HepG2 (cell line): ENCODE data around the gene CARD16. TPM values are rescaled to one million over a fixed set of nuclear protein-coding genes. Genes with fewer than 3 reads are reported as not detected.

ENCODE experiments used
- ADNP ChIP-seq: sonication (generic); formaldehyde crosslinking; IDR thresholded peaks from 2 replicates; pipeline ENCODE4 v1.4.0; 2020; ENCODE audit warnings: missing genetic modification reagents
- ATM ChIP-seq: fragments of 450-650 bp; IDR thresholded peaks from 2 replicates; pipeline ENCODE4 v1.7.1; 2017; ENCODE audit warnings: mild to moderate bottlenecking, borderline replicate concordance
- EP300 ChIP-seq, 3 experiments: sonication (generic) in 1 of 3; formaldehyde crosslinking in 1 of 3; IDR thresholded peaks; 2 replicates each; pipeline versions ENCODE4 v1.5.1 to v1.6.1; 2011 to 2020; ENCODE audit warnings: low read depth in 2 of 3, low read length in 2 of 3, borderline replicate concordance in 1 of 3, improper control_type of control experiment in 1 of 3, mild to moderate bottlenecking in 1 of 3, missing genetic modification reagents in 1 of 3, moderate library complexity in 1 of 3
- FLYWCH1 ChIP-seq: sonication (generic); formaldehyde crosslinking; IDR thresholded peaks from 2 replicates; pipeline ENCODE4 v1.8.1; 2023; ENCODE audit warnings: mild to moderate bottlenecking, missing genetic modification reagents
- FOXK2 ChIP-seq: fragments of 450-650 bp; IDR thresholded peaks from 2 replicates; pipeline ENCODE4 v1.6.1; 2016
- HOXD1 ChIP-seq: sonication (generic); formaldehyde crosslinking; IDR thresholded peaks from 2 replicates; pipeline ENCODE4 v1.5.0; 2020; ENCODE audit warnings: missing genetic modification reagents
- ISX ChIP-seq: sonication (generic); formaldehyde crosslinking; conservative IDR thresholded peaks from 2 replicates; pipeline ENCODE4 v1.5.0; 2020; ENCODE audit warnings: missing genetic modification reagents
- KLF11 ChIP-seq: IDR thresholded peaks from 2 replicates; pipeline ENCODE4 v1.6.1; 2016; ENCODE audit warnings: missing compliant biosample characterization
- MIXL1 ChIP-seq: IDR thresholded peaks from 2 replicates; pipeline ENCODE4 v1.6.1; 2016
- SMARCC2 ChIP-seq: fragments of 450-650 bp; IDR thresholded peaks from 2 replicates; pipeline ENCODE4 v1.6.1; 2017; ENCODE audit warnings: antibody characterized with exemption, mild to moderate bottlenecking
- ZNF121 ChIP-seq: sonication (generic); formaldehyde crosslinking; IDR thresholded peaks from 2 replicates; pipeline ENCODE4 v1.5.0; 2020; ENCODE audit warnings: mild to moderate bottlenecking, missing genetic modification reagents
- ZNF263 ChIP-seq: sonication (generic); formaldehyde crosslinking; IDR thresholded peaks from 2 replicates; pipeline ENCODE4 v1.4.0; 2020; ENCODE audit warnings: missing genetic modification reagents
- ZNF670 ChIP-seq: sonication (generic); formaldehyde crosslinking; IDR thresholded peaks from 2 replicates; pipeline ENCODE4 v1.8.0; 2022; ENCODE audit warnings: mild to moderate bottlenecking, missing genetic modification reagents, borderline replicate concordance
- ZNF772 ChIP-seq: sonication (generic); formaldehyde crosslinking; IDR thresholded peaks from 2 replicates; pipeline ENCODE4 v1.5.0; 2020; ENCODE audit warnings: mild to moderate bottlenecking, missing genetic modification reagents
- ZNF850 ChIP-seq: sonication (generic); formaldehyde crosslinking; conservative IDR thresholded peaks from 2 replicates; pipeline ENCODE4 v1.9.0; 2021; ENCODE audit warnings: mild to moderate bottlenecking, missing genetic modification reagents
- polyA plus RNA-seq, 8 experiments: library from polyadenylated mRNA; depleted of rRNA in 3 of 8; stranded (reverse) in 7 of 8; unstranded in 1 of 8; fragments of >200 nt; fragmentation: Illumina TruSeq in 4 of 8; extraction: Trizol in 4 of 8; gene quantifications; 2 replicates each; pipeline versions ENCODE4 v1.2.1 to v1.2.3, GENCODE V29; 2011 to 2016; ENCODE audit warnings: low read depth in 4 of 8, missing spikeins in 1 of 8, mixed read lengths in 1 of 8; ENCODE audit not compliant: insufficient read depth in 1 of 8
- total RNA-seq, 5 experiments: library from RNA; depleted of rRNA; stranded (reverse); fragments of >200 nt; fragmentation: Illumina TruSeq; extraction: Trizol; gene quantifications; 2 replicates each; pipeline ENCODE4 v1.2.3, GENCODE V29; 2016; ENCODE audit warnings: low read depth in 1 of 5
- TF ChIP-seq, protein P1 (sequence below): sonication (generic); formaldehyde crosslinking; IDR thresholded peaks from 2 replicates; pipeline ENCODE4 v1.5.0; 2020; ENCODE audit warnings: mild to moderate bottlenecking, missing genetic modification reagents, borderline replicate concordance
- TF ChIP-seq, protein P2 (sequence below): sonication (generic); formaldehyde crosslinking; IDR thresholded peaks from 2 replicates; pipeline ENCODE4 v1.9.0; 2021; ENCODE audit warnings: missing genetic modification reagents, borderline replicate concordance
- TF ChIP-seq, protein P3 (sequence below): sonication (generic); formaldehyde crosslinking; IDR thresholded peaks from 2 replicates; pipeline ENCODE4 v1.5.0; 2020; ENCODE audit warnings: missing genetic modification reagents, mild to moderate bottlenecking, borderline replicate concordance
- TF ChIP-seq, protein P4 (sequence below): sonication (generic); formaldehyde crosslinking; IDR thresholded peaks from 2 replicates; pipeline ENCODE4 v1.8.0; 2022; ENCODE audit warnings: mild to moderate bottlenecking, missing genetic modification reagents
- TF ChIP-seq, protein P5 (sequence below): IDR thresholded peaks from 2 replicates; pipeline ENCODE4 v1.6.1; 2016

The CARD16 gene
- total and polyA plus RNA-seq, 2 of the 13 experiments (the other 11 are each of a cell fraction or from before 2014, with no cell fraction given): 0.34 TPM; not detected in 1

DNA sequence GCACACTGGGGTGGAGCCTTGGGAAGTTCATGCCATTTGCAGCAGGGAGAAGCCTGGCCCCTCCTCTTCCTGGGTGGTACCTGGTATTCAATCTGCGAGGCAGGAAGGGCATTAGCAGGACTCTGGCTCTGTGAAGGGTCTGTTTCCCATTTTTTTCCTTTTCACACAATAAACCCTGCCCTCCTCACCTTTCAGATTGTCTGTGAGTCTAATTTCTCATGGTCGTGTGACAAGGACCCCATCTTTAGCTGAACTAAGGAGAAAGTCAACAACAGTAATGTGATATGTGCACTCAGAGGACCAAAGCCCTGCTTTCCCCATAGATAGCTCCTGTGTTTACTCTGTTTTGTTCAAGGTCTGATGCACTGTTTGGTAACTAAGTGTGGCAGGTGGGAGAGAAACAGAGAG is 50.1 kb downstream of the CARD16 start (continued):
- TF ChIP-seq, protein P1, sequence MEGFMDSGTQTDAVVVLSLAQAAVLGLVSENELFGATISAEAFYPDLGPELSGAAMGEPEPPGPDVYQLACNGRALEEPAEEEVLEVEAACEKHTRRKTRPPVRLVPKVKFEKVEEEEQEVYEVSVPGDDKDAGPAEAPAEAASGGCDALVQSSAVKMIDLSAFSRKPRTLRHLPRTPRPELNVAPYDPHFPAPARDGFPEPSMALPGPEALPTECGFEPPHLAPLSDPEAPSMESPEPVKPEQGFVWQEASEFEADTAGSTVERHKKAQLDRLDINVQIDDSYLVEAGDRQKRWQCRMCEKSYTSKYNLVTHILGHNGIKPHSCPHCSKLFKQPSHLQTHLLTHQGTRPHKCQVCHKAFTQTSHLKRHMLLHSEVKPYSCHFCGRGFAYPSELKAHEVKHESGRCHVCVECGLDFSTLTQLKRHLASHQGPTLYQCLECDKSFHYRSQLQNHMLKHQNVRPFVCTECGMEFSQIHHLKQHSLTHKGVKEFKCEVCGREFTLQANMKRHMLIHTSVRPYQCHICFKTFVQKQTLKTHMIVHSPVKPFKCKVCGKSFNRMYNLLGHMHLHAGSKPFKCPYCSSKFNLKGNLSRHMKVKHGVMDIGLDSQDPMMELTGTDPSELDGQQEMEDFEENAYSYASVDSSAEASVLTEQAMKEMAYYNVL (CRISPR knock-in tag): peak; percentile 90
- 0 out of 2 replicates have a peak, but pooled peaks have one; percentile 41 for TF ChIP-seq MIXL1
- no peak for TF ChIP-seq ISX (CRISPR knock-in tag)
- TF ChIP-seq FOXK2: peak; percentile 68; the same call in 1 of the 2 replicates
- TF ChIP-seq, protein P2, sequence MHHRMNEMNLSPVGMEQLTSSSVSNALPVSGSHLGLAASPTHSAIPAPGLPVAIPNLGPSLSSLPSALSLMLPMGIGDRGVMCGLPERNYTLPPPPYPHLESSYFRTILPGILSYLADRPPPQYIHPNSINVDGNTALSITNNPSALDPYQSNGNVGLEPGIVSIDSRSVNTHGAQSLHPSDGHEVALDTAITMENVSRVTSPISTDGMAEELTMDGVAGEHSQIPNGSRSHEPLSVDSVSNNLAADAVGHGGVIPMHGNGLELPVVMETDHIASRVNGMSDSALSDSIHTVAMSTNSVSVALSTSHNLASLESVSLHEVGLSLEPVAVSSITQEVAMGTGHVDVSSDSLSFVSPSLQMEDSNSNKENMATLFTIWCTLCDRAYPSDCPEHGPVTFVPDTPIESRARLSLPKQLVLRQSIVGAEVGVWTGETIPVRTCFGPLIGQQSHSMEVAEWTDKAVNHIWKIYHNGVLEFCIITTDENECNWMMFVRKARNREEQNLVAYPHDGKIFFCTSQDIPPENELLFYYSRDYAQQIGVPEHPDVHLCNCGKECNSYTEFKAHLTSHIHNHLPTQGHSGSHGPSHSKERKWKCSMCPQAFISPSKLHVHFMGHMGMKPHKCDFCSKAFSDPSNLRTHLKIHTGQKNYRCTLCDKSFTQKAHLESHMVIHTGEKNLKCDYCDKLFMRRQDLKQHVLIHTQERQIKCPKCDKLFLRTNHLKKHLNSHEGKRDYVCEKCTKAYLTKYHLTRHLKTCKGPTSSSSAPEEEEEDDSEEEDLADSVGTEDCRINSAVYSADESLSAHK (CRISPR knock-in tag): no peak
- no peak for TF ChIP-seq ZNF121
- peak; percentile 45 to 71; a peak in 2 of 4 replicates for TF ChIP-seq EP300 (IDR thresholded peaks at IDR 0.05; ENCODE audit: low read depth in 2 of 2, low read length in 2 of 2)
- TF ChIP-seq EP300 (CRISPR knock-in tag; IDR thresholded peaks at IDR 0.05; ENCODE audit: borderline replicate concordance): no peak
- TF ChIP-seq SMARCC2: no peak
- TF ChIP-seq ZNF263: no peak
- no peak for TF ChIP-seq HOXD1 (CRISPR knock-in tag)
- no peak for TF ChIP-seq KLF11
- no peak for TF ChIP-seq FLYWCH1 (CRISPR knock-in tag)
- TF ChIP-seq, protein P3, sequence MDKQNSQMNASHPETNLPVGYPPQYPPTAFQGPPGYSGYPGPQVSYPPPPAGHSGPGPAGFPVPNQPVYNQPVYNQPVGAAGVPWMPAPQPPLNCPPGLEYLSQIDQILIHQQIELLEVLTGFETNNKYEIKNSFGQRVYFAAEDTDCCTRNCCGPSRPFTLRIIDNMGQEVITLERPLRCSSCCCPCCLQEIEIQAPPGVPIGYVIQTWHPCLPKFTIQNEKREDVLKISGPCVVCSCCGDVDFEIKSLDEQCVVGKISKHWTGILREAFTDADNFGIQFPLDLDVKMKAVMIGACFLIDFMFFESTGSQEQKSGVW (CRISPR knock-in tag): no peak
- TF ChIP-seq, protein P4, sequence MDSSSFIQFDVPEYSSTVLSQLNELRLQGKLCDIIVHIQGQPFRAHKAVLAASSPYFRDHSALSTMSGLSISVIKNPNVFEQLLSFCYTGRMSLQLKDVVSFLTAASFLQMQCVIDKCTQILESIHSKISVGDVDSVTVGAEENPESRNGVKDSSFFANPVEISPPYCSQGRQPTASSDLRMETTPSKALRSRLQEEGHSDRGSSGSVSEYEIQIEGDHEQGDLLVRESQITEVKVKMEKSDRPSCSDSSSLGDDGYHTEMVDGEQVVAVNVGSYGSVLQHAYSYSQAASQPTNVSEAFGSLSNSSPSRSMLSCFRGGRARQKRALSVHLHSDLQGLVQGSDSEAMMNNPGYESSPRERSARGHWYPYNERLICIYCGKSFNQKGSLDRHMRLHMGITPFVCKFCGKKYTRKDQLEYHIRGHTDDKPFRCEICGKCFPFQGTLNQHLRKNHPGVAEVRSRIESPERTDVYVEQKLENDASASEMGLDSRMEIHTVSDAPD (CRISPR knock-in tag): no peak
- TF ChIP-seq ZNF670: no peak
- no peak for TF ChIP-seq ZNF850 (CRISPR knock-in tag)
- no peak for TF ChIP-seq ATM
- no peak for TF ChIP-seq ZNF772
- TF ChIP-seq ADNP (CRISPR knock-in tag): no peak
- TF ChIP-seq, protein P5, sequence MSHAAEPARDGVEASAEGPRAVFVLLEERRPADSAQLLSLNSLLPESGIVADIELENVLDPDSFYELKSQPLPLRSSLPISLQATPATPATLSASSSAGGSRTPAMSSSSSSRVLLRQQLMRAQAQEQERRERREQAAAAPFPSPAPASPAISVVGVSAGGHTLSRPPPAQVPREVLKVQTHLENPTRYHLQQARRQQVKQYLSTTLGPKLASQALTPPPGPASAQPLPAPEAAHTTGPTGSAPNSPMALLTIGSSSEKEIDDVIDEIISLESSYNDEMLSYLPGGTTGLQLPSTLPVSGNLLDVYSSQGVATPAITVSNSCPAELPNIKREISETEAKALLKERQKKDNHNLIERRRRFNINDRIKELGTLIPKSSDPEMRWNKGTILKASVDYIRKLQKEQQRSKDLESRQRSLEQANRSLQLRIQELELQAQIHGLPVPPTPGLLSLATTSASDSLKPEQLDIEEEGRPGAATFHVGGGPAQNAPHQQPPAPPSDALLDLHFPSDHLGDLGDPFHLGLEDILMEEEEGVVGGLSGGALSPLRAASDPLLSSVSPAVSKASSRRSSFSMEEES: peak; percentile 62; the same call in 1 of the 2 replicates
